A673 (cell line): ENCODE measurements around the gene TRIM10.

Source experiments
- CTCF ChIP-seq: fragments of 300-800, 200-600 bp; sonication (generic); conservative IDR thresholded peaks from 2 replicates; pipeline ENCODE4 v1.5.1; 2017; ENCODE audit warnings: low read depth, mild to moderate bottlenecking, antibody characterized with exemption, low read length, moderate library complexity, mixed read lengths
- EZH2 ChIP-seq: fragments of 200-600 bp; sonication (generic); IDR thresholded peaks from 2 replicates; pipeline ENCODE4 v1.6.1; 2017; ENCODE audit warnings: borderline replicate concordance, low read depth, mild to moderate bottlenecking, mixed read lengths, antibody characterized with exemption, low read length; ENCODE audit not compliant: poor library complexity, severe bottlenecking

GRCh38 chr6:30185846-30186484, 25.0 kb upstream of the TRIM10 start:
- TF ChIP-seq EZH2, result no peak
- TF ChIP-seq CTCF, result no peak
